HG02840 (cell line): ENCODE results near the gene CDKN3.
"Not testable (repeated sequence)": the region's sequence is repeated elsewhere in the genome, so short reads cannot be mapped to it uniquely, and the experiment has no call there.

Experiments
- ATAC-seq: cut with Tn5 transposase; IDR thresholded peaks from one replicate; pipeline ENCODE4 v1.9.1; 2021; ENCODE audit warnings: mild to moderate bottlenecking, moderate library complexity, moderate number of reproducible peaks; ENCODE audit not compliant: unreplicated experiment, low FRiP score

The CDKN3 gene

DNA sequence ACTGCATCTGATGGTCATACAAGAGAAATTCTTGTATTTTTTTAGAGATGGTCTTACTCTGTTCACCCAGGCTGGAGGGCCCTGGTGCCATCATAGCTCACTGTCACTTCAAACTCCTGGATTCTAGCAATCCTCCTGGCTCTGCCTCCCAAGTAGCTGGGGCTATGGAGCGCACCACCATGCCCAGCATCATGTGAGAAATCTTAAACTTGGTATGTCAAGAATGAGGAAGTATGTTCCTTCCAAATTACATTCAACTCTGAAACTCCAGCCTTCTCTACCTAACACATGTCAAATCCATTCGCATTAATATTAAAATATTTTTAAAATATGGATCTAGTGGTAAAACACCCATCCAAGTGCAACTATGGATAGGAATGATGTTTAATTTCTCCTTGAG is 27.5 kb upstream of the CDKN3 start:
- ATAC-seq: no peak

DNA sequence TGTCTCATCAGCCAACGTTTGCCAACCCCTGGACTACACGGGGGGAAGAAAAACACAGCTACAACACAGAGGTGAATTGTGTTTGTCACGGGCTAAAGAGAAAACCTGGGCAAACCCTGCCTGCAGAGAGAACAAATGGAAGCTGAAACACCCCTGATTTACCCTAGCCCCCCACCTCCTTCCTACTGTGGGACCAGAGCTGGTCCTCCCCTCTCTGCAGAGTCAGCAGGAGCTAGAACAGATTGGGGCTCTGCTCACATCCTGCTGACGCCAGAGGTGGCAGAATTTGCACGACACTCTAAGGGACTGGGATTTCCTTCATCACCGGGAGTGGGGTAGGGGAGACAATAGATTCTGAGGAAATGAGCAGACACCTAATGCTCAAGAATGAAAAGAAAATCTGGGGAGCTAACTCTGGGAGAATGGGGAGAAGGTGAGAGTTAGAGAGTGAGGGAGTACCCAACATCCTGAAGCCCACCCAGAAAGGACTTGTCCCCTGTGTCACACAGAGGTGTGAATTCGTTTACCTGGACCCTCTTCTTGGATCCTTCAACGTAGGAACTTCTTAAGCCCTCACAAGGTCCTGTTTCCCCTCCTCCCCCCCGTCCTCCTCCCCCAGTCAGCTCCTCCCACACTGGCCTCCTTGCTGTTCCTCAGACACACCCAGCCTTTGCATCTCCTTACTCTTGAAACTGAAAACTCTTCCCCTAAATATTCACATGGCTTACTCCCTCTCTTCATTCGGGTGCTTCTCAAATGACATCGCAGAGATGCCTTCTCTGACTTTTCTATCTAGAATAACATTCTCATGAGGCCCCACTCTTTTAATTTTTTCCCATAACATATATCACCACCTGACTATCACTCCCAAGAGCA is 26.2 kb upstream of the CDKN3 start:
- ATAC-seq: no peak

DNA sequence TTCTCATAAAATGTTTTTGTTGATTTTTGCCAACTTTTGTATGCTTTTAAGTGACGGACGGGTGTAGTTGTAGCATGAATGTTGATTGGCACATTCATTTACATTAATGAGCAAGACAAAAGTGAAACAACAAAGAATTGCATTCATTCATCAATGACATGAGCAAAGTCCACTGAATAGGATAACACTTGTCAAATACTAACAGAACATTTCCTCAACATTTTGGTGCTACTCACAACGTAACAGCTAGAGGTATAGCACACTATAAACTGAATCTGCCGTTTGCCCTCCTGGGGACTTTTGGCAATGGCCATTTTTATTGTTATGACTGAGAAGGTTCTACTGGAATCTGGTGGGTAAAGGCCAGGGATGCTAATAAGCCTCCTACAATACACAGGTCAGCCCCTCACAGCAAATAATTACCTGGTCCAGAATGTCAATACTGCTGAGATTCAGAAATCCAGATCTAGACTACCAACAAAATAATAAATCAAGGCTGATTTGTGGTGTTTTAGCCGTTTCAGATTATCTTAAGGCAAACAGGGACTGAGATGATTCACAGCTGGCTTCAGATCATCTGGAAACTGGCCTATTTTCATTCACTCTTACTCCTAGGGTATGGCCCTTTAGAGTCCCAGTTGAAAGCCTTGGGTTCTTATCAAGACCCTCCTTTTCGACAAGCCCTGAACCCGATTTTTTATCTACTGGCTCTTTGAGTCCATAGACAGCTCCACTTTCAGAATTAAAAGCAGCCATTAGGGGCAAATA is 22.5 kb upstream of the CDKN3 start:
- no peak for ATAC-seq

DNA sequence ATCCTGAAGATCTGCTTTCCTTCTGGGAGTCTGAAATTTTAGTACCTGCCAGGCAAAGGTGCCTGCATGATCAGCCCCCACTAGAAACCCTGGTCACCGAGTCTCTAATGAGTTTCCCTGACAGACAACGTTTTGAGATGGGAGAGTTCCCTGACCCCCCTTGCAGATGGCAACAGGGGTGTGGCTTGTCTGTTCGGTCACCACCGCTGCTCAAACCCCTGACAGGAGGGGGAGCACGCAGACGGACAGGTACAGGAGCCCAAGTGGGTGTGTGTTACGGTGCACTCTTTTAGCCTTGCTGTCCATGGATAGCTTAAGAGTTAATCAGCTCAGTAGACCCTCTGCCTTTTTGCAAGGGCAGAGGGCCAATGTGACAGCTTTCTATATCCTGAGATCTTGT is 19.3 kb upstream of the CDKN3 start:
- ATAC-seq: no peak

DNA sequence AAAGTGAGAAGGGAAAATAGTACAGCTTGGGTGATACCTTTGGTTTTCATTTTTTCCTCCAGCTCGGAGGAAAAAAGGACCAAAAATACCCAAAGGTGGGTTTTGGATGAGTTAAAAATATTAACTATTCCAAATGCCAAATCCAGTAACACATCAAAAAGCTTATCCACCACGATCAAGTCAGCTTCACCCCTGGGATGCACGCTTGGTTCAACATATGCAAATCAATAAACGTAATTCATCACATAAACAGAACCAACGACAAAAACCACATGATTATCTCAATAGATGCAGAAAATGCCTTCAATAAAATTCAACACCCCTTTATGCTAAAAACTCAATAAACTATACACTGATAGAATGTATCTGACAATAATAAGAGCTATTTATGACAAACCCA is 17.9 kb upstream of the CDKN3 start:
- not testable (repeated sequence) for ATAC-seq

DNA sequence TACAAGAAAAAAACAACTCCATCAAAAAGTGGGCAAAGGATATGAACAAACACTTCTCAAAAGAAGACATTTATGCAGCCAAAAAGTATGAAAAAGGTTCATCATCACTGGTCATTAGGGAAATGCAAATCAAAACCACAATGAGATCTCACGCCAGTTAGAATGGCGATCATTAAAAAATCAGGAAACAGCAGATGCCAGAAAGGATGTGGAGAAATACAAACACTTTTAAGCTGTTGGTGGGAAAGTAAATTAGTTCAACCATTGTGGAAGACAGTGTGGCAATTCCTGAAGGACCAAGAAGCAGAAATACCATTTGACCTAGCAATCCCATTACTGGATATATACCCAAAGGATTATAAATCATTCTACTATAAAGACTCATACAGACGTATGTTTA is 16.2 kb upstream of the CDKN3 start:
- not testable (repeated sequence) for ATAC-seq

DNA sequence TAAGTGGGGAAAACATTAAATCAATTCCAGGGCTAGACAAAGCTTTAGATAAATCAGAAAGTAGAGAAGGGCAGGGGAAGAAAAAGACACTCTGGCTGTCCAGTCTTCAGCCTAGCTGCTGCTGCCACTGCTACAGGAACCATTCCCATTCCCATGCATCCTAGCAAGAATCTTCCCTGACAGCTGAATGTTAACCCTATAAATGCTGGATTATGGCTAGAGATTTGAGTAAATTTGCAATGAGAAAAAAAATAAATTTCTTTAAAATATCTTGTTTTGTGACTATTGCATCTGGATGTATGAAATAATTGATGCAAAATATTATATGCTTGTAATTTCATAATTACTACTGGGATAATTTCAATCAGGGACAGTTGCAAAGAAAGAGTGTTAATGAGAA is 15.0 kb upstream of the CDKN3 start:
- no peak for ATAC-seq

DNA sequence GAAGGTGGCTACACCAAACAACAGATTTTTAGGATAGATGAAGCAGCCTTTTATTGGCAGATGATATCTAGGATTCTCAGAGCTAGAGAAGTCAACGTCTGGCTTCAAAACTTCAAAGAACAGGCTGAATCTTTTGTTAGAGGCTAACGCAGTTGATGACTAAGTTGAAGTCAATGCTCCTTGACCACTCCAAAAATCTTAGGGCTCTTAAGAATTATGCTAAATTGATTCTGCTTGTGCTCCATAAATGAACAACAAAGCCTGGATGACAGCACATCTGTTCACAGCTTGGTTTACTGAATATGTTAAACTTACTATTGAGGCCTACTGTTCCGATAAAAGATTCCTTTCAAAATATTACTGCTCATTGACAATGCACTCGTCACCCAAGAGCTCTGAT is 13.0 kb upstream of the CDKN3 start:
- no peak for ATAC-seq

DNA sequence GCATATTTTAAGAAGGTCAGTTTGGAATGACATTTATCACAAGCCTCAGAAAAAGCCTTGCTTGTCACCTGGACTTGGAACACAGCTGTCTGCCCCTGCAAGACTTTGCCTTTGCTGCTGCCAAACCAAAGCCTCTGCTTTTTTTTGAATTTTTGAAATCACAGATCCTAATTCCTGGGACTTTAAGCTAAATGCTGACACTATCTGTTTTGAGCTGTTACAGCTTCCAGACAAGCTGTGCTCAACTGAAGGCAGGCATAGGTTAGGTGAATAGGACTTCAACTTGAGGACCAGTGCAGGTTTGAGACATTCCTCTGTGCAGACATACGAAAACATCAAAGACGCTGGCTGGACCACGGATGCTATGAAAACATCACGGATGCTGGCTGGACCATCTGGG is 11.3 kb upstream of the CDKN3 start:
- no peak for ATAC-seq

DNA sequence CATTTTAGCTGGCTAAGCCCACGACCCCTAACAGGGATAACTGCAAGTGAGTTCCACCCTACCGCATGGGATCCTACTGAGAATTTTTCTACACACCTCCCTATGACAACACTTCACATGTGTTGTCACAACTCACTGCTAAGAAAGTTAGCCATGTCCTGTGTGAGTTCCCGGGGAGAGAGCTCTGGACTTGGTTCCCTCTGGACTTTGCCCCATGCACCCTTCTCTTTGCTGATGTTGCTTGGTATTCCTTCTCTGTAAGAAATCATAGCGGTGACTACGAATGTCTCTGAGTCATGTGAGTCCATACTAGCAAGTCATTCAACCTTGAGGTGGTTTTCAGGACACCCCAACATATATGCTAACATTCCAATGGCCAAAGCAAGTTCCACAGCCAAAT is 9.5 kb upstream of the CDKN3 start:
- no peak for ATAC-seq

DNA sequence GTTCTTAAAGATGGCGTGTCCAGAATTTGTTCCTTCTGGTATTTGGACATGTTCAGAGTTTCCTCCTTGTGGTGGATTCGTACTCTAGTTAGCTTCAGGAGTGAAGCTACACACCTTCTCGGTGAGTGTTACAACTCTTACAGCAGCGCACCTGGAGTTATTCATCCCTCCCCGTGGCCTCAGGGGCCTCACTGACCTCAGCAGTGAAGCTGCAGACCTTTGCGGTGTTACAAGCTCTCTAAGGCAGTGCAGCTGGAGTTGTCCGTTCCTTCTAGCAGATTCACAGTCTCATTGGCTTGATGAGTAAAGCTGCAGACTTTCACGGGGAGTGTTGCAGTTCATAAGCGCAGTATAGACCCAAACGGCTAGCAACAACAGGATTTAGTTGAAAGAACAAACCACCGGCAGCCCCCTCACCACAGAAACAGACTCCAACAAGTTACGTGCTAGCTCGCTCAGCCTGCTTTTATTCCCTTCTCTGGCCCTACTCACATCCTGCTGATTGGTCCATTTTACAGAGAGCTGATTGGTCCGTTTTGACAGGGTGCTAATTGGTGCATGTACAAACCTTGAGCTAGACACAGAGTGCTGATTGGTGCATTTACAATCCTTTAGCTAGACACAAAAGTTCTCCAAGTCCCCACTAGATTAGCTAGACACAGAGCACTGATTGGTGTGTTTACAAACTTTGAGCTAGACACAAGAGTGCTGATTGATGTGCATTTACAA is 4.5 kb upstream of the CDKN3 start:
- ATAC-seq: no peak

DNA sequence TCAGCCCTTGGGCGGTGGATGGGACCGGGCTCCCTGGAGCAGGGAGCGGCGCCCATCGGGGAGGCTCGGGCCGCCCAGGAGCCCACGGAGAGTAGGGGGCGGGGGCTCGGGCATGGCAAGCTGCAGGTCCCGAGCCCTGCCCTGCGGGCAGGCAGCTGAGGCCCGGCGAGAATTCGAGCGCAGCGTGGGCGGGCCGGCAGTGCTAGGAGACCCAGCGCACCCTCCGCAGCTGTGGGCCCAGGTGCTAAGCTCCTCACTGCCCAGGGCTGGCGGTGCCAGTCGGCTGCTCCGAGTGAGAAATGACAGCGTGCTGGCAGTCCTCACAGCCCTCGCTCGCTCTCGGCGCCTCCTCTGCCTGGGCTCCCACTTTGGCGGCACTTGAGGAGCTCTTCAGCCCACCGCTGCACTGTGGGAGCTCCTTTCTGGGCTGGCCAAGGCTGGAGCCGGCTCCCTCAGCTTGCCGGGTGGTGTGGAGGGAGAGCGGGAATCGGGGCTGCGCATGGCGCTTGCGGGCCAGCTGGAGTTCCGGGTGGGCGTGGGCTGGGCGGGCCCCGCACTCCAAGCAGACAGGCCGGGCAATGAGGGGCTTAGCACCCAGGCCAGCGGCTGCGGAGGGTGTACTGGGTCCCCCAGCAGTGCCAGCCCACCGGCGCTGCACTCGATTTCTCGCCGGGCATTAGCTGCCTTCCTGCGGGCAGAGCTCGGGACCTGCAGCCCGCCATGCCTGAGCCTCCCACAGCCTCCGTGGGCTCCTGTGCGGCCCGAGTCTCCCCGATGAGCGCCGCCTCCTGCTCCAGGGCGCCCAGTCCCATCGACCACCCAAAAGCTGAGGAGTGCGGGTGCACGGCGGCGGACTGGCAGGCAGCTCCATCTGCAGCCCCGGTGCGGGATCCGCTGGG is 3.6 kb upstream of the CDKN3 start:
- ATAC-seq: not testable (repeated sequence)

DNA sequence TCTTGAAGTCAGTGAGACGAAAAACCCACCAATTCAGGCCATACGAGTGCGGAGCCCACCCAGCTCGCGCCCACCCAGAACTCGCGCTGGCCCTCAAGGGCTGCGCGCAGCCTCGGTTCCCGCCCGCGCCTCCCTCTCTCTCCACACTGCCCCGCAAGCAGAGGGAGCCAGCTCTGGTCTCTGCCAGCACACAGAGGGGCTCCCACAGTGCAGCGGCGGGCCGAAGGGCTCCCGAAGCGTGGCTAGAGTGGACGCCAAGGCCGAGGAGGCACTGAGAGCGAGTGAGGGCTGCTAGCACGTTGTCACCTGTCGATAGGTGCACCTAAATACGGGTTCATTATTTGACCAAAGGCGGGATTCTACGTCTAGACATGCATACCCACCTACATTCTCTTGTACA is 2.2 kb upstream of the CDKN3 start:
- no peak for ATAC-seq

DNA sequence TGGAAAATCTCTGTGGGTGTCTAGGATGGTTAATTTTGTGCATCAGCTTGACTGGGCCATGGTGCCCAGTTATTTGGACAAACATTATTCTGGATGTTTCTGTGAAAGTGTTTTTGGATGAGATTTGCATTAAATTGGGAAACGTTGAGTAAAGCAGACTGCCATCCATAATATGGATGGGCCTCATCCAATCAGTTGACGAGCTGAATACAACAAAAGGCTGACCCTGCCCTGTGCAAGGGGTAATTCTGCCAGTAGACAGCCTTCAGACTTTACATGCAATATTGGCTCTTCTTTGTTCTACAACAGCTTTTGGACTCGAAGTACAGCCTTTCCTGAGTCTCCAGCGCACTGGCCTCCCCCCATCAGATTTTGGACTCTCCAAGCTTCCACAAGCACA is 1.5 kb upstream of the CDKN3 start:
- no peak for ATAC-seq

DNA sequence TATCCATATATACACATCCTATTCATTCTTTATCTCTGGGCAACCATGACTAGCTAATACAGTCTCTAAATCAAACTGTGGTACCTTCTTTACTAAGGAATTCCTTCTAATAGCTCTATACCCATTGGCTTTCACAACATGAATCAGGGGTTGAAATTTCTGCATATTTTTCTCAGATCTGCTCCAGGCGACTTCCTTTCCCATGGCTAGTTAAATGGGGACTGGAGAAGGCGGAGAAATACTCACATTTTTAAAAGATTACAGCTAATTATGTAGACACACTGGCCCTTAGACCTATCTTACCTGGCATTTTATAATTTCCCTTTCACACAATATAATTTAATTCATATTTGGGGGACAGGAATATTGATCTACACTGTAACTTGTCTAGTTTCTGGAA is 1.1 kb upstream of the CDKN3 start:
- no peak for ATAC-seq

DNA sequence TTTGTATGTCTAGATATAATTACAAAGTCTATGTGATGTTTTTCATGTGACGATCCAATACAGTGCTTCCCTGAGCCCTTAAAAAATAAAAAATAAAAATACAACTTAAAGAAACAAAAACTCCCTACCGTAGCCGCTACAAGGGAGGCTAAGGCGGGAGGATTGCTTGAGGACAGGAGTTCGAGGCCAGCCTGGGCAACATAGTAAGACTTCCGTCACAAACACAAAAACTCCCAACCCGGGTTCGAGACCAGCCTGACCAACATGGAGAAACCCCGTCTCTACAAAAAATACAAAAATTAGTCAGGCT is 669 bp upstream of the CDKN3 start:
- no peak for ATAC-seq

DNA sequence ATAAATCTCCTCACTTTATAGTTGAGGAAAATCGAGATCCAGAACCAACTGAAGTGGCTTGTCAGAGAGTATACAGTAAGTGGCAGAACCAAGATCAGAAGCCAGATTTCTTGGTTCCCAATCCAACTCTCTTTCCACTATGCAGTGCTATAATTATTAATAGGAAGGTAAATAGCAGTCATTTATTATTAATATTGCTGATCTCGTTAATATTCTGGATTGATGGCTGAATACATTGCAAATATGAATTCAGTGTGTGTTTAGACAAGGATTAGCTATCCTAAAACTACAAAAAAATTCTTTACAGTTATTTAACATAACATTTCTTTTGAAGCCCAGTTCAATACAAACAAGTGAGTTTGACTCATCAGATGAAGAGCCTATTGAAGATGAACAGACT is 2.8 kb downstream of the CDKN3 start:
- ATAC-seq: no peak

DNA sequence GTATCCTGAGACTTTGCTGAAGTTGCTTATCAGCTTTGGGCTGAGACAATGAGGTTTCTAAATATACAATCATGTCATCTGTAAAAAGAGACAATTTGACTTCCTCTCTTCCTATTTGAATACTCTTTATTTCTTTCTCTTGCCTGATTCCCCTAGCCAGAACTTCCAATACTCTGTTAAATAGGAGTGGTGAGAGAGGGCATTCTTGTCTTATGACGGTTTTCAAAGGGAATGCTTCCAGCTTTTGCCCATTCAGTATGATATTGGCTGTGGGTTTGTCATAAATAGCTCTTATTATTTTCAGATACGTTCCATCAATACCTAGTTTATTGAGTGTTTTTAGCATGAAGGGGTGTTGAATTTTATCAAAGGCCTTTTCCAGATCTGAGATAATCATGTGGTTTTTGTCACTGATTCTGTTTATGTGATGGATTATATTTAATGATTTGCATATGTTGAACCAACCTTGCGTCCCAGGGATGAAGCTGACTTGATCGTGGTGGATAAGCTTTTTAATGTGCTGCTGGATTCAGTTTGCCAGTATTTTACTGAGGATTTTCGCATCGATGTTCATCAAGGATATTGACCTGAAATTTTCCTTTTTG is 6.7 kb downstream of the CDKN3 start:
- ATAC-seq: not testable (repeated sequence)

DNA sequence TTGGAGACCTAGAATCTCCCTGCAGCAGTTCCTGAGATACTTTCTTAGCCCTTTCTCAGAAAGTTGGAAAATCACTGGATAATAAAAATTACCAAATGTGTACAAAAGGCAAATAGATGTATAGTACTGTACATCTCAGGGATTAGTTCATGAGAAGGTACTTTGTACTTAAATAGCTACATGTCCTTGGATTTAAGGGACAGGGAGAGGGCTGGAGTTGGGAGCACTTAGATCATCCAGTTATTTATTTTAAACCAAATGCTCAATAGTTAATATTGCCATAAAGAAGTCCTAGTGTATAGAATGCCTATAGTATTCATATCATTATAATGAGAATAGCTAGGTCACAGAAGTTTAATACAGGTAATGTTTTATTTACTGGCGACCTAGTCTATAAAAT is 13.4 kb downstream of the CDKN3 start:
- ATAC-seq: no peak

DNA sequence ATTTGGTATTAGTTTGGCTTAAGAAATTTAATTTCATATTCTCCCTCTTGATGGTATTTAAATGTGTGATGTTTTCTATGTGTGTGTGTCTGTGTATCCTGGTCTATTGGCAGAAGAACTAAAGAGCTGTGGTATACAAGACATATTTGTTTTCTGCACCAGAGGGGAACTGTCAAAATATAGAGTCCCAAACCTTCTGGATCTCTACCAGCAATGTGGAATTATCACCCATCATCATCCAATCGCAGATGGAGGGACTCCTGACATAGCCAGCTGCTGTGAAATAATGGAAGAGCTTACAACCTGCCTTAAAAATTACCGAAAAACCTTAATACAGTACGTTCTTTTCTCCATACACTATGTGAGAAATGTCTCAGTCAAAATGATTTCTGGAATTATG is 14.6 kb downstream of the CDKN3 start:
- no peak for ATAC-seq
